SW480 (cell line): Measurements from ENCODE around the gene TMEM245.
A peak's percentile ranks its signal among the peaks of the same experiment; 100 is the strongest.
"Not testable (repeated sequence)": the region's sequence is repeated elsewhere in the genome, so short reads cannot be mapped to it uniquely, and the experiment has no call there.

ENCODE experiments used
- DNase-seq: peaks from one replicate; pipeline ENCODE4 v3.0.0-alpha.2; 2016; ENCODE audit warnings: low spot score

Gene TMEM245

DNA sequence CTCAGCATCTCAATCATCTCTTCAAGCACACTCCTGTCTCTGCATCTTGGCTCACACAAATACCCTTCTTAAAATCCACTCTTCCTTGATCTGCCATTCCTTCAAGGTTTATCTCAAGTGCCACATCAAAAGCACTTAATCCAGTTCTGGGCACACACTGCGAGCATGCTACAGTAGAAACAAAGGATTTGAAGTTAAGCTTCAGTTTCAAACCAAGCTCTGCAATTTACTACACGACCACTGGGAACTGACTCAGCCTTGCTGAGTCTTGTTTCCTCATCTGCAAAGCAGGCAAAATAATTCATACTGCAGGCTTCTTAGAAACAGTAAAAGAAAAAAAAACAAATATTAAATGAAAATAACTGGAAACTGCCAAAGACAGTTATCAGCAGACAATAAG is 56.0 kb downstream of the TMEM245 start:
- DNase-seq: no peak

DNA sequence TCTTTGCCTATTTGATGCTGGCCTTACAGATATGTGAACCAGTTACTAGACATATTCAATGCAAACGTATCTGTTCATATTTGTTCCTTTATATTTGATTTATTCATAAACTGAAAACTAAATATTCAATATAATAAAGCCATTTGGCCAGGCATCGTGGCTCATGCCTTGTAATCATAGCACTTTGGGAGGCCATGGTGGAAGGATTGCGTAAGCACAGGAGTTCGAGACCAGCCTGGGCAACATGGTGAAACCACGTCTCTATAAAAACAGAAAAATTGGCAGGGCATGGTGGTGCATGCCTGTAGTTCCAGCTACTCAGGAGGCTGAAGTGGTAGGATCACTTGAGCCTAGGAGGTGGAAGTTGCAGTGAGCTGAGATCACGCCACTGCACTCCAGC is 57.2 kb downstream of the TMEM245 start:
- no peak for DNase-seq

DNA sequence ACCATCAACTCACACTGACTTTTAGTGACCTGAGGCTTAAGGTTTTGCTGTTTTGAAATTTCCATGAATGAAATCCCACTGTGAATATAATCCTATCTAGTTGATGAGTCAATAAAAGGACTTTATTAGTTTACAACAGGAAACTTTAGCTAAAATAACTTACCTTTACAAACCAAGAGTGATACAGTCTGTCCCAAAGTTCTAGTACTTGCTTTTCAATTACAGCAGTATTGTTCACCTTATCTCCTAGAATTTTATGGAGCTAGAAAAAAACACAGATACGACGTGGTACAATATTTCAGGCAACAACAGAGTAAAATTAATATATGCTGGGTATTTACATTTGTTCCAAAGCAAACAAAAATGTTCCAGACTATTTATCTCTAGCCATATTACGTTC is 59.6 kb downstream of the TMEM245 start:
- no peak for DNase-seq

DNA sequence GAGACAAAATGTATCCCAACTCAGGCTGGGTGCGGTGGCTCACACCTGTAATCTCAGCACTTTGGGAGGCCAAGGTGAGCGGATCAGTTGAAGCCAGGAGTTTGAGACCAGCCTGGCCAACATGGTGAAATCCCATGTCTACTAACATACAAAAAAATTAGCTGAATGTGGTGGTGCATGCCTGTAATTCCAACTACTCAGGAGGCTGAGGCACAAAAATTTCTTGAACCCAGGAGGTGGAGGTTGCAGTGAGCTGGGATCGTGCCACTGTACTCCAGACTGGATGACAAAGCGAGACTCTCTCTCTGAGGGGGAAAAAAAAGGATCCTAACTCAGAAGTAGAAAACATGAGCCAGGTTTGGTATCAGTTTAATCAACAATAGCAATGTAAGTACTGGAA is 66.6 kb downstream of the TMEM245 start:
- DNase-seq: not testable (repeated sequence)

DNA sequence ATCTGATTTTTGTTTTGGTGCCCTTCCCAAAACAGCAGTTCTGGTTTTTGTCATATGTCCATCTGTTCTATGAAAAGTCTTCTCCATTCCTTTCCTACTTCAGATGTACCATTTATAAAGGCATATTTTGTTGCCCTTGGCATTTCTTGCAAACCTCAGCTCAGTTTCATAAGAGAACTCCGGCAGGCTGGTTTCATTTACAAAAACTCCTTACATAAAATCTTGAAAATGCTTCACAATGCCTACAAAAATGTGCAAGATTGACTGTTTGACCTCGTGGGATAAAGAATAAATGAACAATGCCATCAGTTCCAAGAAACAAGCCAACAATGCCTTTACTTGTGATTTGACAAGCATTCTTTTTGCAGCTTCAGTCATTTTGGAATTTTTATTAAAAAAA is 67.3 kb downstream of the TMEM245 start:
- DNase-seq: no peak

DNA sequence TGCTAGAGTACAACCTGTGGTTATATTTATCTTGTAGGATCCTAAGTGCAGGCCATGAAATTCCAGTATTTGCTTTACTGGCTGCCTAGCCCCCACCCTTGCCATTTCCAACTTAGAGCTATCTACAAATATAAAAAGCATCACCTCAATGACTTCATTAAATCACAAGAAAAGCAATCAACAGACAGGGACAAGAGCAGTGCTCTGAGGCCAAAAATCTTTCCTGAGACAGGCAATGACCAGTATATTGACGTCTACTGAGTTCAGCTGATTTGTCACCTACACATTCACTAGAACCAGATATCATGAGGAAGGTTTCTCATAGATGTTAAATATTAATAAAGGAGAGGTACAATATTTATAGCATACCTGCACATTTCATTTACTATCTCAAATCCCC is 68.0 kb downstream of the TMEM245 start:
- no peak for DNase-seq

DNA sequence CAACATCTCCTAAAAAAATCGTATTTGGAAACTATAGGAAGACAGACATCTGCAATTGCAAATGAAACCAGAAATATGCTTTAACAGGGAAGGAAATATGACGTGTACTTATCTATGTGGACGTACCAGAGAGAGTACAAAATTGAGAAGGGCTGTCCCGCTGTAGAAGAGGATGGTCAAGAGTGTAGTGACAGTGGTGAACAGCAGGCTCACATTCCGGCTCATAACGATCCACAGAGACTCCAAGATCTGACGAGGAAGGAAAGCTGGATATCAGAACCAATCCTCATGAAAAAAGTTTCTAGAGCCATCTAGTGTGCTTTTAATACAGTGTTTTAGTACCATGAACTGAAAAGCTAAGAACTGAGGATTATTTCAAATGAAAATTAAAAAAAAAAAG is 69.3 kb downstream of the TMEM245 start:
- no peak for DNase-seq

DNA sequence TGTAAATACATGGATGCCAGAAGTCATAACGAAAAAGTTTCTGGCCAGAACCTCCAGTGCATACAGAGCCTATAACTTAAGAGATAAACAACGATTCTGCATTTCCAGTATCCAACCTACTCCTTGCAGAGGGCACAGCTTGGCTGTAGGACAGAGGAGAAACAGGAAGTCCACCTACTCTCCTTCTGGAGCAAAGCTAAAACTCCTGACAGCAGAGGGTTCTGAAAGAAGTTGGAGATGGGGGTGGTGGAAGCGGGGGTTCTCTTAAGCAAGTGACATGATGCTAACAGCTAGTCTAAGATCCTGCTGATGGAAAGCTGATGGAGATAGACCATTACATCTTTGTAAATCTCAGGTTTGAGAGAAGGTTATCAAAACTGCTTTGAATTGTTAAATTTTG is 70.9 kb downstream of the TMEM245 start:
- no peak for DNase-seq

DNA sequence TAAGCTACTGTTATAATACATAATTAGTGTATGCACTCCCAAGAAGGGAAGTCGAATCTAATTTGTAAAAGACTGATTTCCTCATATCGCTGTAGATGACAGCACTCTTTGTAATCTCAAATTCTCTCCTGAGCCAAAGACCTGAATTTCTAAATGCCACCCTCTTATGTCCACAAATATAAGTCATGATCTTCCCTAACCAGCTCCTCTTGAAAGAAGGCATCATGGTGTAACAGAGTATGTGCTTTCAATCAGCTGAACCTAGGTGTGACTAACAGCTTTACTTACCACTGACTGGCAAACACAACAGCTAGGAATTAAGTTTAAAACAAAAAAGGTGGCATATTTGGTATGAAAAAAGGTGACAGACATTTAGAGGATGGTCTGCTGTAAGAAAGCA is 72.5 kb downstream of the TMEM245 start:
- no peak for DNase-seq

DNA sequence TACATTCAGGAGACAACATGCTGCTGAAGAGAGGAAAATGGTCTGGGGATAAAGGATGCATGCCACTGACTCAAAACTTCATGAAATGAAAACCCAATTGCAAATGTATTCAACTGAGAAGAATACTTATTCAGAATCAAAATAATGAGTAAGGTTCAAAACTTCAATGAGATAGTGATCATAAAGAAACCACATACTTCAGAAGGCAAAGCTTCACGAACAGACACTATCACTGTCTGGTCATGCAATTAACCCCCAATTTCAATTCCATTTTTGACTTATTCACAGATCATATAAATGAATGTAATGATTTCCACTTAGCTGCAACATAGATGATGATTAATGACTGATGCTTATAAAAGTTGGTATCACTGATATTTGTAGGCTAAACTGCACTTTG is 73.4 kb downstream of the TMEM245 start:
- DNase-seq: no peak

DNA sequence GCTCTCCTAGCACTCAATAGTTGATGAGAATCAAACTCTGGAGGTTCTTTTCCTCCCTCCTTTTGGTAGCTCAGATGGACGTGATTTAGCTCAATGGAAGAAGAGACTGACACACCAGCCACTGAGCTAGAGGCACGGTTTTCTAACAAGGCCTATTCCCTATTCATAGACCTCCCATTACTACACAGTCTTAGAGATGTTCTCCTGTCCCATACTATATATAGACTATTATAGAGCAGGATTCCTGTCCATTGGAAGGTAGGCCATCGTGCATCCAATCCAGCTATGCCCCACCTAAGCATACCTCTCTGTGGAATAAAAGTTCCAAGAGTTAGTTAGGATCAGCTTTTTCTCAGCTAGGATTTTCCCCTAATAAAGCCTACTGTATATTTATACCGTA is 76.2 kb downstream of the TMEM245 start:
- DNase-seq: no peak

DNA sequence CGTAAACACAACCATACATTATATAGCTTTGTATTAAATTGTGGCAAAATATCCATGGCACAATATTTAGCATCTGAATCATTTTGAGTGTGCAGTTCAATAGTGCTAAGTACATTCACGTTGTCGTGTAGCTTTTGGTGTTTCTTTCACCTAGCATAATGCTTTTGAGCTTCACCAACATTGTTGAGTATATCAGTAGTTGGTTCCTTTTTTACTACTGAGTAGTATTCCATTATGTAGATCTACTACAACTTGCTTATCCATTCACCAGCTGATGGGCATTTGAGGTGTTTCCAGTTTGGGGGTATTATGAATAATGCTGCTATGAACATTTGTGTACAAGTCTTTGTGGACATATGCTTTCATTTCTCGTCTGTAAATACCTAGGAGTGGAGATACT is 79.2 kb downstream of the TMEM245 start:
- no peak for DNase-seq

DNA sequence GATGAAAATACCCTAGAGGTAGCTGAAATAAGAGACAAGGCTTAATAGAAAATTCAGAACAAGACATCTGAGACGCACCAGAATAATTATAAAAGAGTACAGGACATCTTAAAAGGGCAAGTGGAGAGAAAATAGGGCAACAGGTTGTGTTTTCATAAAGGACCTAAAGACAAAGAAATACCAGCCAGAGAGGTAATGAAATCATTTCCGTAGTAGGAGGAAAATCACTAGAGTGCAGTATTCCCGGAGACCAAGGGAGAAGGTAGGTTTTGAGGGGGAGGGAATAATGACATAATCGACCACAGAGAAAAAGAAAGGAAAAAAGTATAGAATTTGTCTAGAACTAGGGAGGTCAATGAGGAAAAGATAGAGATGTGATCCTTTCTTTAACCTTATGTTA is 80.2 kb downstream of the TMEM245 start:
- no peak for DNase-seq

DNA sequence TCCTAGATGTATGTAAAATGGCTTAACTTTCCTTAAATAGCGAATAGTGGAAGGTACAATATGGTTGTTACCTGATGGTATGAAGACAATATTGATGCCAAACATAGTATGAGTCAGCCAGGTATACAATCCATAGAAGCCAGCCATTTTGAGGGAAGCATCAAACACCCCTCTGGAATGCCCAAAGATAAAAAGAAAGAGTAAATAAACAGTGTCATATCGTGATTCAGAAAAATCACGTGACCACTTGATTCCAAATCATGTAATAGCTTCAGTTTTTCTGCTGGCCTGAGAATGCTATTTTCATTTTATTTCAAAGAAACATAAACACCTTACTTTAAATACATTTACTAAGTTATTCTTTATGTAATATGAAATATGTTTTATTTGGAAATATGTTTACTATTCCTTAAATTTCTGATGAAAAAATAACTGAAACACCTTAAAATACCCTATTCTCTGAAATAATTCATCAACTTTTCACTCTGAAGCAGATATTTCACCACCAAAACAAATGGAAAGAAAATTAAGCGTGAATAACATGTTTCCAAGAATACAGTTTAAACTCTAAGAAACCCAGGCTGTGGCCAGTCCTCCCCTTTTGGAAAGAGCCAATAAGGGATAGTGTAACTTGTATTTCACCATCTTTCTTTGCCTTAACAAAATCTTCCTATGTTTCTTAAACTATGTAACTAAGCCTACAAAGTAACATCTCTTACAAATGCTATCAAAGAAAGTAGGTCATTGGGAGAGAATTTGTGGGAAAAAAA is 81.6 kb downstream of the TMEM245 start:
- DNase-seq: peak; percentile 59

DNA sequence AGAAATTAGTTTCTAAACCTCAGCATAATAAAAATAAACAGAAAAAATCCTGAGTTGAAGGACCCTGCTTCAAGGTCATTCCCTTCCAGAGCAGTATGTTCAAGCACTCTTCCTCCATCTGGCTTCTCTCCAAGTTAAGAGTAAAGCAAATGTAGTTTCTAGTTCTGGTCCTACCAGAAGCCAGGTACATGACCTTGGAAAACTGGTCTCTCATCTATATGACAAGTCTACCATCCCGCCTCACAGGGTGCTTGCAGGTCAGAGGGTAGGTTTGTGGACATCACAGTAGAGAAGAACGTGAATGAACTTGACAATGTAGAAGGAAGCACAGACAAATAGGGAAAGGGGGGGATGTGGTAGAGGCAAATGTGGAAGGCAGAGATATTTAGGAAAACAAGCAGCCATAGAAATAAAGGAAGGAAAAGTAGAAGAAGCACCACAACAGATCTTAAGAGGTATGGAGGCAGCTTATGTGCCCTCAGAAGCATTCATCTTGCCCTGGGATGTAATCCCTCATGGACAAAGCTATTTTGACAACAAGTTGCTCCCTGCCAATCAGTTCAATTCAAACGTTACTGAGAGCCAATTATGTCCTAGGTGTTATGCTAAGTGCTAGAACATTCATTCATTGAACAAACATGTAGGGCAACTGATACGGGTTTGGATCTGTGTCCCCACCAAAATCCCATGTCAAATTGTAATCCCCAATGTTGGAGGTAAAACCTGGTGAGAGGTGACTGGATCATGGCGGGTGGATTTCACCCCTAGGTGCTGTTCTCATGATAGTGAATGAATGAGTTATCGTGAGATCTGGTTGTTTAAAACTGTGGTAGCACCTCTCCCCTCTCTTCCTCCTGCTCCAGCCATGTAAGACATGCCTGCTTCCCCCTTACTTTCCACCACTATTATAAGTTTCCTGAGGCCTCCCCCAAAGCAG is 82.7 kb downstream of the TMEM245 start:
- no peak for DNase-seq

DNA sequence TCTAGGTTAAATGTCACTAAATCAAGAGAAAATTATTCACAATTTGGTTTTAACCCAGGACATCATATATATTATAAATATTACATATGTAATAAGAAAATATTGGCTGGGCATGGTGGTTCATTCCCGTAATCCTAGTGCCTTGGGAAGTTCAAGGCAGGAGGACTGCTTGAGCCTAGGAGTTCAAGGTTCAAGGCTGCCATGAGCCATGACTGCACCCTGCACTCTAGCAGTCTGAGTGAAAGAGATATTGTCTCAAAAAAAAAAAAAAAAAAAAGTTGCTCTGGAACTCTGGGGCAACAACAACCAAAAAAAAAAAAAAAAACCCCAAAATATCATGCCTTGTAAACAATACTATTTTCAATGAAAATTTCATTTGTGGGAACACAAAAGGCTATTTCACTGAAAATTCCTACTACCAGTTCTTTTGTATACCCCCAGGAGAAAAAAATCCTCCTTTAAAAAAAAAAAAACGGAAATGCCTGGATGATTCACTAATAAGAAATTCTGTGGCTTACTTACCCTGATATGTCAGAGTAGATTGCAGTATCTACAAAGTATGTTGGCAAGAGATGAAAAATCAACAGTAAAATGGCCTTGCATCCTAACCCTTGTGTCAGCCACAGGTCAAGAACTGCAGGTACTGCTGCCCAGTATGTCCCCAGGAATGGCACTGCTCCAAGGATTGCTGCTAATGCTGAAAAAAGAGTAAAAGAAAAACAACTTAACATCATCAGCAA is 83.9 kb downstream of the TMEM245 start:
- DNase-seq: peak; percentile 86

DNA sequence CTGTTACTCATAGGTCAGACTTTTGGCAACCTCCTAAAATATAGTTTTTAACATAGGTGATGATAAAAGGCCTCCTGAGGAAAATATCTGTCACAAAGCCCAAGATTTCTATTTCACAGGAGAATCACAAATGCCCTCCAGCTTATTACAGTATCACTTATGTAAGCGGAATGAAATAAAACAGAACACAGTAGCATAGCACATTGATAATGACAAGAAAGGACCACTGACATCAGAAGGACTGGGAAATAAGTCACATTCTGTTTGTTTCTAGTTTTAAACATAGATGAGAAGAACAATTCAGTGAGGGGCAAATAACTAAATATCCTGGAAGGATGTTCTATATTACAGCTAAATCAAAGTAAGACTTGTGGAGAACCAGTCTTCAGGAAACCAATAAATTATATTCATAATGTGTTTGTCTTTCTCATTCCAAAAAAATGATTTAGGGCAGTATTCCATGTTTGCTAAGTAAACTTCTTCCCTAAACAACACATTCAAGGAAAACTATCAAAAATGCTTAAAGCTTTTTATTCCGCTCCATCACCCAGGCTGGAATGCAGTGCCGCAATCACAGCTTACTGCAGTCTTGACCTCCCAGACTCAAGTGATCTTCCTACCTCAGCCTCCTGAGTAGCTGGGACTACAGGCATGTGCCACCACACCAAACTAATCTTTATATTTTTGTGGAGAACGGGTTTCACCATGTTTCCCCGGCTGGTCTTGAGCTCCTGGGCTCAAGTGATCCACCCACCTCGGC is 85.6 kb downstream of the TMEM245 start:
- DNase-seq: no peak

DNA sequence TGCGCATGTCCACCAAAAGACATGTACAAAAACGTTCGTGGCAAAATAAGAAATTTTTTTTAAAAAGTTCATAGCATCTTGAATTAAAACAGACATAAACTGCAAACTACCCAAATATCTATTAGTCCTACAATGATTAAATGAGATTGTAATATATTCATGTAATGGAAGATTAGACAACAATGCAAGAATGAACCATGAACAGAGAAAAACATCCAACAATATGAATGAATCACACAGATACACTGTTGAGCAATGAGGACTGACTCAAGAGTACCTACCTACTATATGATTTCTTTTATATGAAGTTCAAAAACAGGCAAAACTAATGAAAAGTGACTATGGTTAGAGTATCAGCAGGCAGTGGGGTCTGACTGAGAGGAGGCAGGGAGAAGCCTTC is 88.5 kb downstream of the TMEM245 start:
- DNase-seq: no peak

DNA sequence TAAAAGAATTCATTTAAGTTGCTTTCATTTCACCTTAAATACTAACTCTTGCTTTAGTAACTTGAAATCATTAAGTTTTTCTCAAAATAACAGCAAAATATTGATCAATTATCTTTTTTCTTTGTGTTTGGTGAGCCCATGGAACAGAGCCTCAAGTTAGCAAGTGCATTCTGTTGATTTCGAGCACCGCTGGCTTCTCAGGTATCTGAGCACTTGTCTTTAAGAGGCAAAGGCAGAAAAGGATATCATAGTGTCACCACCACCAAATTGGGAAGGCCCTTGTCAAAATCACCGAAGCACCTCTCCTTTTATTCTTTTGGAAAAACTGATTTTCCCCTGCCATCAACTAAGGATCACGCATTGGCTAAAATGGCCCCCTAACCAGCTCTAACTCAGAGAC is 89.3 kb downstream of the TMEM245 start:
- DNase-seq: no peak

DNA sequence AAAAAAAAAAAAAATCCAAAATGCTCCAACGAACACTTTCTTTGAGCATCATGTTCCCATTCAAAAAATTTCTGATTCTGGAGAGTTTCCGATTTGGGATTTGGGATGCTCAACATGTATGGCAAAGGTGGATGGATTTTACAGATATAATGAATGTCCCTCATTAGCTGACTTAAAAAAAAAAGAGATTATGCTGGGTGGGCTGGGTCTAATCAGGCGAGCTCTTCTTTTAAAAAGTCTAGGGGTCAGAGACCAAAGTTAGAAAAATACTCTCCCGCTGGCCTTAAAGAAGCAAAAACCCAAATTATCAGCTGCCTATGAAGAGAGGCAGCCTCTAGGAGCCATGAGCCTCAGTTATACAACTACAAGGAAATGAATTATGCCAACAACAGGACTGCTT is 91.3 kb downstream of the TMEM245 start:
- DNase-seq: no peak

DNA sequence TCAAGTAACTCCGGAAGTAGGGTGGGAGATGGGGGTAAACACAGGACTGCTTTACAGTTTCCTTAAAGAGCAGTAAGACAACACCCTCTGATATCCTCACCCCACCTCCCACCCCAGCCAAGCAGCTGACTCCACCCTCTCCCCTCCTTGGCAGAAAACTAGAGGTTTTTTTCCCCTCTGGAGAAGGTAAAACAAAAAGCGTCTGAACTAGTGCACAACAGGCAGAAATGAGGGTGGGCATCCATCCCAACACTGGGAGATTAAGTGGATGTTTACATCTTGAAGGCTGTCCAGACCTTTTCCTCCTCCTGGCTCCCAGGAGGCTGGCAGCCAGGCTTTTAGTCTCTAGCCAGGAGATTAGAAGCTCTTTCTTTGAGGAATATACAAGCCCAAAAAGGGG is 92.6 kb downstream of the TMEM245 start:
- no peak for DNase-seq

DNA sequence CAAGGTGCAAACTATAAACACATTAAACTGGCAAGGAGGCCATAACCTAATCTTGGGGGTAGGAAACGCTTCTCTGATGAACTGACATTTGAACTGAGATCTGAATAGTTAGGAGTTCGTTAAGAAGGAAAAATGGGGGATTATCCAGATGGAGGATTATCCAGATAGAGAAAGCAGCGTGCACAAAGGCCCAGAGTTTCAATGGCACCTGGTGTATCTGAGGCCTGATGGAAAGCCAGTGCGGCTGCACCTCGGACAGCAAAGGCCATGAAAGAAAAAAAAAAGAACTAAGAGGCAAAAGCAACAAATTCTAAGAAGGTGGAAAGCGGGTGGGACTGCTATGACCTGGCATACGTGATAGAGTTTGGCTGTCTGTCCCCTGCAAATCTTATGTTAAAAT is 93.4 kb downstream of the TMEM245 start:
- no peak for DNase-seq
